ENCODE results near the gene ZNF329.

The ZNF329 gene

GRCh38 chr19:58118979-58119733 lies 31.4 kb downstream of the ZNF329 start:
- no peak for DNase-seq (ENCODE audit: low read depth in 2 of 2)

DNA sequence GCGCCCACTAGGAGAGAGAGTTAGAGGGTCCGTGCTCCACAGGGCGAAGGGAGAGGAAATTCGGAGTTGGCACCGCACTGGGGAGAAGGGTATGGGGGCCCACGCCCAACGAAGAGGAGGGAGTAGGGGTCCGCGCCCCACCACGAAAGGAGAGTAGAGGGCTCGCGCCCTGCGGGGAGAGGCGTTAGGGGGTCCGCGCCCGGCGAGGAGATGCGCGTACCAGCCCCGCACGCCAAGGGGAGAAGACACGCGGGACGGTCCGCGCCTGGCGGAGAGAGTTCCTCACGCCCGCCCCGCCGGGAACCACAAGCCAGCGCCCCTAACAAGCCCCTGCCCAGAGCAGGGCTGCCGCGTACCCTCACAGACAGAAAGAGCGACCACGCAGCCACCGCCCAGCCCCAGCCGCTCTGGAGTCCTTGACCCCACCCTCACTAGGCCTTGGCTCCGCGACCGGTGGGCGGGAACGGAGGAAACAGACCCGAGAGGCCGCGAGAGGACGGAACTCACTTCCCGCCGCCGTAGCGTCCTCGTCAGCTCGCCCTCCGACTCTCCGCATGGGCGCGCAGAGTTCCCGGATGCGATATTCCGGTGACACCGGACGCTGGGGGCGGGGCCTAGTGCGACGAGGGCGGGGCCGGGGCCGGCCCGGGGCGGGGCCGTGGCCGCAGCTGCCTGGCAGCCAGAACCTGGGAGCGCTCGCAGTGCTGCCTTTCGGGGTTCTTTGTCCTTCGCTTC lies 32.6 kb downstream of the ZNF329 start:
- no peak for DNase-seq (ENCODE audit: low read depth in 2 of 2)

DNA sequence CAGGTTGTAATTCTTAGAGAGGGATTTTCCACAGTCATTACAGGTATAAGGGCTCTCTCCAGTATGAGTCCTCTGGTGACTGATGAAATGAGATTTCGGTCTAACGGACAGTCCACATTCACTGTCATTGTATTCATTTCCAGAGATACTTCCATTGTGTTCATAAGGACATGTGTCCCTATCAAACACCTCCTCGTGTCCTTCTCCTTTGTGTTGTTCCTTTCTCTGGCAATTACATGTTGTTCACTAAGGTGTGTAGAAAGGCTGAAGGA lies 42.1 kb downstream of the ZNF329 start:
- no peak for DNase-seq (ENCODE audit: low read depth in 2 of 2)

DNA sequence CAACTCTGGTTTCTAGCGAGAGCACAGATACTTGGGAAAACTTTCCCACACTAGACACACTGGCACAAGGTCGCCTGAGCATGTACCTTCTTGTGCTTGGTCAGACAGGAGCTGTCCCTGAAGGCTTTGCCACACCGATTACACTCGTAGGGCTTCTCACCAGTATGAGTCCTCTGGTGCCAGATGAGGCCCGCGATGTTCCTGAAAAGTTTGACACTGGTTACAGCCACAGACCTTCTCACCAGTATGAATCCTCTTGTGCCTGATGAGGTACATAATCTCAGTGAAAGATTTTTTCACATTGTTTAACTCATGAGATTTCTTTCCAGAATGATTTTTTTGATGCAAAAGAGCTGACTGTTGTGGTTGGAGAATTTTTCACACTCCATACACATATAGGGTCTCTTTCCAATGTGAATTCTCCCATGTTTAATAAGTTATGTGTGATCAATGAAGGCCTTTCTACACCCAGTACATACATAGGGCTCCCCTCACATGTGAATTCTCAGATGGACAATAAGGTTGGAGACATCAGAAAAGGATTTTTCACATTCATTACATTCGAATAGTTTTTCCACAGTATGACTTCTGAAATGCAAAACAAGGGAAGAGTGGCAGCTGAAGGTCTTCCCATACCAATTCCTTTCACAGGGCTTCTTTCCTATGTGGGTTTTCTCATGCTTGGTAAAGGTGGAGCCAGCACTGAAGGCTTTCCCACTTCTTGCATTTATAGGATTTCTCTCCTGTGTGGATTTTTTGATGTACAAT lies 42.6 kb downstream of the ZNF329 start:
- no peak for DNase-seq (ENCODE audit: low read depth in 2 of 2)

DNA sequence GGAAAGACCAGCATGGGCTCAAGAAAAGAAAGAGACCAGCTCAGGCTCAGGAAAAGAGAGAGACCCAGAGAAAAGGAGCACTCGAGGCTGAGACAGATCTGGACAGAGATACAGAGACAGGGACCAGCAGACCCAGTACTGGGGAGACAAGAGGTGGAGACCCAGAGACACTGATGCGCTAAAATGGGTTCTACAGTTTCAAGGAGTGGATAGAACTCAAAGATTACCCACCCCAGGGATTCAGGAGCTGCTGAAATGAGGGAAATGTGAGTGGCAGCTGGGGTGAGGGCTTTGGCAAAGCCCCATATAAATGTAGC lies 51.9 kb downstream of the ZNF329 start:
- DNase-seq (ENCODE audit: low read depth in 2 of 2): no peak

- peak; percentile 89 to 91 for DNase-seq (ENCODE audit: low read depth in 2 of 2)
Observed at GRCh38 chr19:58097781-58098681, 52.6 kb downstream of the ZNF329 start, which contains the start of gene ZSCAN18. Gene ZSCAN18 (minus strand): TSS chr19:58098231. CDS start chr19:58090267, 7,964 bp downstream.

DNA sequence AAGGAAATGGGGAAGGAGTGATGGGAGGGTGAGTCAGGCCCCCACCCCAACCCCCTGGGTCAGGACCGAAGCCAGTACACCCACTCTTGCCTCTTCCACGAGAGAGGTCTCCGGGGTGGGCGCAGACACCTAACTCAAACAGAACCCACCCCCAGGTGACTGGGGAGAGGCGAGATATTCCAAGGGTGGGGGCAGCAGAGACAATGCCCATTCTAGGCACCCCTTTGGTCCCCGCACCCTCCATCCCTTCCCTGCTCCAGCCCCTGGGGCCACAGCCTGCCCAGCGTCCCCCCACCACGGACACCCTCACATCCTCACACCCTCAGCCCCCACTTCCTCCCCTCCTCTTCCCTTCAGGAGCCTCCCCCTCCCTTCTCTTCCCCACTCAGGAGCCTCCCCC lies 53.2 kb downstream of the ZNF329 start:
- no peak for DNase-seq (ENCODE audit: low read depth in 2 of 2)

DNA sequence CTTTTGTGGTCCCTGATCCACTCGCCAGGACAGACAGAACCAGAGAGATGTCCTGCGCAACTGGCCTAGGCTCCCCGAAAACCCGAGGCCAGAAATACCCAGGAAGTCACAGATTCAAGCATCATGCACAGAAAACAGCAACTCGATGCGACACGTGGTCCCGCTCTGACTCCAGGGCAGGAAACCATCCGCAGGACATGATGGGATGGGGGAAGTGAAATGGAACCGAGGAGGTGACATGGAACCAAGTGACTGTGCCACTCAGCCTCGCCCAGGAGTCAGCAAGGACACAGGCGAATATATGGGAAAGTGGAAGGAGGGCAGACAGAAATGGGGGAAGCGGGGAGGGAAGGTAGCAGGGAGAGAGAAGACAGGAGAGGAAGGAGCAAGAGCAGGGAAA lies 53.7 kb downstream of the ZNF329 start:
- no peak for DNase-seq (ENCODE audit: low read depth in 2 of 2)

- no peak for DNase-seq (ENCODE audit: low read depth in 2 of 2)
Observed at GRCh38 chr19:58095328-58095727, 55.3 kb downstream of the ZNF329 start.

DNA sequence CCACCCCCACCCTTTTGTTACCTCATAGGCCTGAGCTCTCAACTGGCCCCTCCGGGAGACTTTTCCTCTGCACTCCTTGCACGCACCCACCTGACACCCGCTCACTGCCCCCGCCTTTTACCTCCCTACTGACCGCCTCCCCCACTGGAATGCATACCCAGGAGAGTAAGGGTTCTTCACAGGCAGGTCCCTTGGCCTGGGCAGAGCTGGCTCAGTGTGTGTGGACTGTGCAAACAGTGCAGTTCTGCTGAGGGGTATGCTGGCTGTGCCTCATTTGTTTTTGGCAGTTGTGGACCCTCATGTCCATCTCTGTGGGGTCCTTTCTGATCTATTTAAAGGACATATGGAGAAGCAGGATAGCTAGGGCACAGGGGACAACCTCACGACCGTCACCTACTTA lies 57.5 kb downstream of the ZNF329 start:
- DNase-seq (ENCODE audit: low read depth in 2 of 2): no peak

DNA sequence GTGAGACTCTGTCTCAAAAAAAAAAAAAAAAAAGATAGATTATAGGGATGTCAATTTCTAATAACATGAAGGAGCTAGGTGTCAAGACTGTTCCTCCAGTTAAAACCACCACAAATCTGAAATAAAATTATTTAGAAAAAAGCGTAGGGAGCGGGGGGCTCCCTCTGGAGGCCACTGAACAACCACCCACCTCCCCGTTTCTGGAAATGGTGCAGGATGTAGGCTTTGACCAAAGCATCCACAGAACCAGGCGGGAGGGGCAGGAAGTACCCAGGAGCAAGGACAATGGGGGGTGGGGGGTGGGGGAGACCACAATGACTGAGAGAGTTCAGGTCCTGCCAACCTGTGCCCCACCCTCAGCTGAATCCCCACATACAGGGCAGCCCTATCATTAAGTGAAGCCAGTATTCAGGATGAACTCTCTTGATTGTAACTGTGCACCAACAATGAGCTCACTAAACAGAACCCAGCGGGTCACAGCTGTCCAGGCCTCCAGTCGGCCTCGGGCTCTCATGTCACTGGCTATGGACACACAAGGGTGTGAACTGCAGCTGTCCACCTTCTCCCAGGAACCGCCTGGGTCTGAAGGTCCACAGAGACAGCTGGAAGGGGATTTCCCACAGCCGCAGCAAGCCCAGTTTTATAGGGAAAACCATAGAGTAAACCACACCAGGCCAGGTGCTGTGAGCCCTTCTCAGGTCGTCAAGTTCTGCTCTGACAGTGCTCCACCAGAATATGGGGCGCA lies 59.2 kb downstream of the ZNF329 start:
- DNase-seq (ENCODE audit: low read depth in 2 of 2): no peak

DNA sequence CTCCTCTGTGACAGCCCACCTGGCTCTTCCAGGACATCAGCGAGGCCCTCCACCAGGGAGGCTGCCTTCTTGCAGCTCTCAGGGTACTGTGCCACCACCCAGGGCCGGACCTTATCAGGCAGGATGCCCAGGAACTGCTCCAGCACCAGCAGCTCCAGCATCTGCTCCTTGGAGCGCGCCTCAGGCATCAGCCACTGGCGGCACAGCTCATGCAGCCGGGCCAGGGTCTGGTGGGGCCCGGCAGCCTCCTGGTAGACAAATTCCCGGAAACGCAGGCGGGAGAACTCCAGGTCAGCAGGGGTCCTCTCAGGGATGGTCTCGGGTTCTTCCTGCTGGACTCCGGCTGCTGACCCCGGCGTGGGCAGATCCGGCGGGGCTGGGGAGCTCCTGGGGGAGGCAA lies 60.7 kb downstream of the ZNF329 start:
- DNase-seq (ENCODE audit: low read depth in 2 of 2): no peak

DNA sequence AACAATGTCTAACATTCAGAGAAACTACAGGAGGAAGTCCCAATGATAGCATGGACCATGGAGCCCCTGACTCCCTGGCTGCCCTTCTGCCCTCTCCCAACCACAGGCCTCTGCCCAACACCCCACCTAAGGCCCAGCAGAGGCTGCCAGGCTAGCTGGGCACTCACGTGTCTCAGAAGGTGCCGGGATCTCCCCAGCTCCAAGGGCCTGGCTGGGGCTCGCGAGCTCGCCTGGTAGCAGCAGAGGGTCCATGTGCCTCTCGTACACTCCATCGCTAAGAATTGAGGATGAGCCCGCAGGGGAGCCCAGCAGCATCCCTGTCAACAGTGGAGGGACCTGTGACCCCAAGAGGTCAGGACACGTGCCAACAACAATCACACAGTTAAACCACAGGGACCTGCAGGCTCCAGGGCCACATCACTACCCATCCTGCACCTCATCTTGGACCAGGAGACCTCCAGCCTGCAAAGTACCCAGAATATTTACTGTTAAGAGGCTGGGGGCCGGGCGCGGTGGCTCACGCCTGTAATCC lies 62.0 kb downstream of the ZNF329 start:
- no peak for DNase-seq (ENCODE audit: low read depth in 2 of 2)

- no peak for DNase-seq (ENCODE audit: low read depth in 2 of 2)
Observed at GRCh38 chr19:58086825-58087710, 63.5 kb downstream of the ZNF329 start.

DNA sequence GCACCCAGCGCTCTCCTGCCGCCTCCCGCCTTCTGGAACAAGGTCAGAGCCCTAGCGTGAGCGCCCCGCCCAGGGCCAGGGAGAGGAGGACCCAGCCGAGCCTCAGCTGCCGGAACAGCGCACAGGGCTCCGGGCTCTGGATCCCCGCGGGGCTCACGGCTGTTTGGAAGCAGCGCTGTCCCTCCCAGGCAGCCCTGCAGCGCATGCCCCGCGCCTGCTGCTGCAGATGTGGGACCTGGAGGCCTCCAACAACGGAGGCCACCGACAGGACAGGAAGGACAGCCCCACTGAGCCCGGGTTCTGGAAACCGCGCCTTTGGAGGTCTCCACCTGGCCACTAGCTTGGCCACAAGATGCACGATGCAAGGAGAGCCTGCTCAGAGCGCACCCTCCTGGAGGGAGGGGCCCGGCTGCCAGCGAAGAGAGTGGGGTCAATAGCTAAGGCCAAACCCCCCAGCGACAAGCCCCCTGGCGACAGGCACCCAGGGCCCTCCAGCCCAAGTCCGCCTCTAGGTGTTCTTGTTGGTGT lies 65.2 kb downstream of the ZNF329 start:
- DNase-seq (ENCODE audit: low read depth in 2 of 2): no peak

DNA sequence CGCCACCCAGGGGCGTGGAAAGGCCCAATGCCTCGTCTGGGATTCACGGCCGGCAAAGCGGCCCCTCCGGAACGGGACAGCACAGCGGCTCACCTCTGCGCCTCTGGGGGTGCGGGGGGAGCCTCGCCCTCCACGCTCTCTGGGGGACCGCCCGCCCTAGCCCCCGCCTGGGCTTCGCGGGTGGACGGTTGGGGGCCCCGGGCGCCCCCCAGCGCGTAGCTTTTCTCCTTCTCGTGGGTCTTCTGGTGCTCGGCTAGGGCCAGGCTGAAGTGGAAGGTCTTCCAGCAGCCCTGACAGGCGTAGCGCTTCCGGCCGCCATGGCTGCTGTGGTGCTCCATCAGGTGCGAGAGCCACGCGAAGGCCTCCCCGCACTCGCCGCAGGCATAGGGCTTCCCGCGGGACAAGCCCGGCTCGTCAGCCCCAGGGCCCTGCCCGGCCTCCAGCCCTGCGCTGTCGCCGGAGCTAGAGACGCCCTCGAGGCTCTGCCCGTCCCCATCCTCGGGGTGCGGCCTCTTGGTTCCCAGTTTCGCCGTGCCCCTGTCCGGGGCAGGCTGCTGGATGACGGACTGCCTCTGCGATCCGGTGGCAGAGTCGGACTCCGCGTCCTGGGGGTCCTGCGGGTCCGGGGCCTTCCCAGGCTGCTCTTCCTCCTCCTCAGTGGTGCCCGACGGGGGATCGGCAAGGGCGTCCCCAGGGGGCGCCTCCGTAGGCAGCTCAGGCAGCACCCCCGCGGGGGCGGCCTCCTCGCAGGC lies 65.8 kb downstream of the ZNF329 start:
- DNase-seq (ENCODE audit: low read depth in 2 of 2): no peak

DNA sequence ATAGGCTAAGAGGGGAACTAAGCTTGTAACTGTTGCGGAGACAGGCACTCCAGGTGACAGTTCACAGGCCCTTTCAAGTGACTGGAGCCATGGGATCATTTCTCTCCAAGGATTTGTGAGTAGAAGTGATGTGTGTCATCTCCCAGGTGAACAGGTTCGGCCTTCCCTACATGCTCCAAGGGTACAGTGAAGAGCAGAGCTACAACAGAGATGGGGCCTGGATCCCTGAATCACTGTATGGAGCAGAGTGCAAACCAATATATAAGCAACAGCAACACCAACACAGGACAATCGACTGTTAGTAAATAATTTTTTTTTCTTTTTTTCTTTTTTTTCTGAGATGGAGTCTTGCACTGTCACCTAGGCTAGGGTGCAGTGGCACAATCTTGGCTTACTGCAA lies 67.6 kb downstream of the ZNF329 start:
- no peak for DNase-seq (ENCODE audit: low read depth in 2 of 2)

GRCh38 chr19:58079792-58080191 lies 70.8 kb downstream of the ZNF329 start:
- no peak for DNase-seq (ENCODE audit: low read depth in 2 of 2)

Measured in stimulated activated CD4-positive, alpha-beta T cell treated with anti-CD3 and anti-CD28 coated beads, Interleukin-4, amount 100 ng/mL, for 48 hours (primary cell).